Smooth muscle cell (in vitro differentiated cells): ENCODE measurements around the gene C19orf44. TPM values are rescaled to one million over a fixed set of nuclear protein-coding genes. Genes with fewer than 3 reads are reported as not detected.
"Not testable (repeated sequence)": the region's sequence is repeated elsewhere in the genome, so short reads cannot be mapped to it uniquely, and the experiment has no call there.

Experiments
- DNase-seq: peaks from one replicate; lab custom pipeline; 2025; ENCODE audit not compliant: unreplicated experiment; lab: John Stamatoyannopoulos, UW
- H2AFZ ChIP-seq: fragments of 200-600 bp; sonication (generic); 2 replicates; pipeline ENCODE4 v1.6.0; 2016; ENCODE audit warnings: antibody characterized with exemption, low read depth, mild to moderate bottlenecking
- H3F3A ChIP-seq: fragments of 200-600 bp; sonication (generic); 2 replicates; pipeline ENCODE4 v1.6.0; 2017; ENCODE audit warnings: antibody characterized with exemption, low read depth
- H3K27ac ChIP-seq: fragments of 200-600 bp; sonication (generic); 2 replicates; pipeline ENCODE4 v1.5.1; 2016; ENCODE audit warnings: low read depth, mild to moderate bottlenecking
- H3K27me3 ChIP-seq: fragments of 200-600 bp; sonication (generic); 2 replicates; pipeline ENCODE4 v1.6.1; 2016; ENCODE audit warnings: low read depth, mild to moderate bottlenecking
- H3K36me3 ChIP-seq: fragments of 200-600 bp; sonication (generic); 2 replicates; pipeline ENCODE4 v1.5.1; 2016; ENCODE audit warnings: low read depth
- H3K4me1 ChIP-seq: fragments of 200-600 bp; sonication (generic); 2 replicates; pipeline ENCODE4 v1.5.1; 2016; ENCODE audit warnings: low read depth
- H3K4me2 ChIP-seq: fragments of 200-600 bp; sonication (generic); 2 replicates; pipeline ENCODE4 v1.6.0; 2016; ENCODE audit warnings: mild to moderate bottlenecking
- H3K4me3 ChIP-seq: fragments of 200-600 bp; sonication (generic); 2 replicates; pipeline ENCODE4 v1.5.1; 2016; ENCODE audit warnings: mild to moderate bottlenecking
- H3K79me2 ChIP-seq: fragments of 200-600 bp; sonication (generic); 2 replicates; pipeline ENCODE4 v1.6.0; 2016; ENCODE audit warnings: low read depth, mild to moderate bottlenecking
- H3K9ac ChIP-seq: fragments of 200-600 bp; sonication (generic); 2 replicates; pipeline ENCODE4 v1.6.0; 2016; ENCODE audit warnings: low read depth
- H3K9me3 ChIP-seq: fragments of 200-600 bp; sonication (generic); replicated peaks from 2 replicates; pipeline ENCODE4 v1.5.1; 2016; ENCODE audit warnings: low read depth
- H4K20me1 ChIP-seq: fragments of 200-600 bp; sonication (generic); 2 replicates; pipeline ENCODE4 v1.6.0; 2016; ENCODE audit warnings: low read depth
- CTCF ChIP-seq: fragments of 200-600 bp; sonication (generic); IDR thresholded peaks from 2 replicates; pipeline ENCODE4 v1.5.1; 2017; ENCODE audit warnings: borderline replicate concordance, mild to moderate bottlenecking, antibody characterized with exemption; ENCODE audit not compliant: insufficient read depth, poor library complexity, severe bottlenecking
- WGBS: methylation state at CpG from one replicate; pipeline ENCODE4 v1.1.7; 2016; ENCODE audit warnings: low lambda C conversion rate; 5-methylcytosine and 5-hydroxymethylcytosine counted together
- polyA plus RNA-seq: library from polyadenylated mRNA; unstranded; fragments of >200 nt; fragmentation: Nextera tagmentation; extraction: Ambion mirVana; gene quantifications from 2 replicates; pipeline ENCODE4 v1.2.1, GENCODE V29; 2016
- total RNA-seq: library from RNA; depleted of rRNA; stranded (reverse); fragments of >200 nt; gene quantifications from 2 replicates; pipeline ENCODE4 v1.2.3, GENCODE V29; 2014

C19orf44 gene
- total and polyA plus RNA-seq, 2 experiments from 2014 or later, result 3.3 to 3.4 TPM

- no peaks in the 10 kb centered on the region for H3K9me3 ChIP-seq
- H3K36me3 ChIP-seq, result no peaks in the 10 kb centered on the region
- no peak for TF ChIP-seq CTCF
- no peak overlapping the region for H3K4me3 ChIP-seq
- H4K20me1 ChIP-seq, result peaks cover 97% of the 10 kb centered on the region
- no peaks in the 10 kb centered on the region for H3K27me3 ChIP-seq
- no peak overlapping the region for H3K9ac ChIP-seq
- H2AFZ ChIP-seq, result no peak overlapping the region
- 72% methylated on average over 6 of the region's 6 CpGs for WGBS
- H3K27ac ChIP-seq, result no peak overlapping the region
- H3K4me2 ChIP-seq, result no peak overlapping the region
- no peak for DNase-seq
- no peaks in the 10 kb centered on the region for H3F3A ChIP-seq
- peaks cover 93% of the 10 kb centered on the region for H3K79me2 ChIP-seq
- H3K4me1 ChIP-seq, result no peaks in the 10 kb centered on the region
These were observed 32.7 kb upstream of the C19orf44 start for GRCh38 chr19:16463341-16463990.

- Histone ChIP-seq H3K4me3 (no peak overlapping the region), H4K20me1 (peaks cover 97% of the 10 kb centered on the region), H3K36me3 (no peaks in the 10 kb centered on the region), H3F3A (no peaks in the 10 kb centered on the region), H3K79me2 (peaks cover 94% of the 10 kb centered on the region), H3K9me3 (no peaks in the 10 kb centered on the region), H2AFZ (no peak overlapping the region), H3K9ac (no peak overlapping the region), H3K4me1 (no peaks in the 10 kb centered on the region), H3K27ac (no peak overlapping the region), H3K4me2 (no peak overlapping the region), H3K27me3 (no peaks in the 10 kb centered on the region)
- 62% methylated on average over 12 of the region's 12 CpGs for WGBS
- TF ChIP-seq CTCF, result no peak
- no peak for DNase-seq
These were observed 32.1 kb upstream of the C19orf44 start for GRCh38 chr19:16463991-16464575.

GRCh38 chr19:16465239-16465638 lies 31.0 kb upstream of the C19orf44 start:
- H3K4me3 ChIP-seq, result no peak overlapping the region
- DNase-seq, result no peak
- peaks cover 95% of the 10 kb centered on the region for H3K79me2 ChIP-seq
- no peak overlapping the region for H3K27ac ChIP-seq
- H3F3A ChIP-seq, result no peaks in the 10 kb centered on the region
- H4K20me1 ChIP-seq, result peaks cover 97% of the 10 kb centered on the region
- no peak for TF ChIP-seq CTCF
- no peak overlapping the region for H3K9ac ChIP-seq
- H2AFZ ChIP-seq, result no peak overlapping the region
- WGBS, result 99% methylated on average over 5 of the region's 5 CpGs
- H3K4me2 ChIP-seq, result no peak overlapping the region
- peaks cover 3% of the 10 kb centered on the region for H3K4me1 ChIP-seq
- H3K36me3 ChIP-seq, result no peaks in the 10 kb centered on the region
- no peaks in the 10 kb centered on the region for H3K27me3 ChIP-seq
- no peaks in the 10 kb centered on the region for H3K9me3 ChIP-seq

- 95% methylated on average over 12 of the region's 12 CpGs for WGBS
- H3F3A ChIP-seq, H3K4me3 ChIP-seq, H2AFZ ChIP-seq, DNase-seq, H3K36me3 ChIP-seq, H3K4me2 ChIP-seq, H3K9me3 ChIP-seq, H3K27me3 ChIP-seq, H3K27ac ChIP-seq, H3K9ac ChIP-seq: not testable (repeated sequence)
- H3K4me1 ChIP-seq, result peaks cover 11% of the 10 kb centered on the region
- peaks cover 93% of the 10 kb centered on the region for H4K20me1 ChIP-seq
- H3K79me2 ChIP-seq, result peaks cover 95% of the 10 kb centered on the region
These were observed 29.3 kb upstream of the C19orf44 start for GRCh38 chr19:16466802-16467427.
